Measurements from ENCODE around the gene PSMF1.

PSMF1 gene

GRCh38 chr20:1178623-1179022, 60.2 kb downstream of the PSMF1 start:
- Histone ChIP-seq H3K4me2 (ENCODE audit: low read length) (no peak overlapping the region), H4K20me1 (ENCODE audit: insufficient read depth, low read length) (no peaks in the 10 kb centered on the region), H3F3A (ENCODE audit: insufficient read depth, low read length) (no peaks in the 10 kb centered on the region), H3K4me3 (ENCODE audit: low read depth, low read length, poor library complexity, severe bottlenecking) (no peak overlapping the region), H3K9ac (ENCODE audit: low read length) (no peak overlapping the region), H3K79me2 (ENCODE audit: insufficient read depth, low read length) (no peaks in the 10 kb centered on the region), H3K9me3 (ENCODE audit: low read length) (no peaks in the 10 kb centered on the region), H3K27ac (ENCODE audit: low read depth, low read length, poor library complexity, severe bottlenecking) (no peak overlapping the region), H3K4me1 (ENCODE audit: insufficient read depth, low read length, severe bottlenecking) (no peaks in the 10 kb centered on the region), H3K36me3 (ENCODE audit: insufficient read depth, low read length) (no peaks in the 10 kb centered on the region), H3K27me3 (ENCODE audit: insufficient read depth, low read length) (no peaks in the 10 kb centered on the region), H2AFZ (ENCODE audit: low read length) (no peak overlapping the region), H3K9me2 (ENCODE audit: low read depth, low read length) (no peaks in the 10 kb centered on the region)
- TF ChIP-seq EZH2 (IDR thresholded peaks at IDR 0.05; ENCODE audit: borderline replicate concordance, low read length) (no peak), CTCF (IDR thresholded peaks at IDR 0.05; ENCODE audit: low read length) (no peak)

- Histone ChIP-seq H3K9me3 (ENCODE audit: low read length) (no peaks in the 10 kb centered on the region), H3K36me3 (ENCODE audit: insufficient read depth, low read length) (no peaks in the 10 kb centered on the region), H4K20me1 (ENCODE audit: insufficient read depth, low read length) (no peaks in the 10 kb centered on the region), H3K9me2 (ENCODE audit: low read depth, low read length) (no peaks in the 10 kb centered on the region), H3K4me1 (ENCODE audit: insufficient read depth, low read length, severe bottlenecking) (no peaks in the 10 kb centered on the region), H2AFZ (ENCODE audit: low read length) (no peak overlapping the region), H3K27ac (ENCODE audit: low read depth, low read length, poor library complexity, severe bottlenecking) (no peak overlapping the region), H3K79me2 (ENCODE audit: insufficient read depth, low read length) (no peaks in the 10 kb centered on the region), H3K4me3 (ENCODE audit: low read depth, low read length, poor library complexity, severe bottlenecking) (no peak overlapping the region), H3F3A (ENCODE audit: insufficient read depth, low read length) (no peaks in the 10 kb centered on the region), H3K4me2 (ENCODE audit: low read length) (no peak overlapping the region), H3K27me3 (ENCODE audit: insufficient read depth, low read length) (no peaks in the 10 kb centered on the region), H3K9ac (ENCODE audit: low read length) (no peak overlapping the region)
- no peak for TF ChIP-seq CTCF (IDR thresholded peaks at IDR 0.05; ENCODE audit: low read length)
- TF ChIP-seq EZH2 (IDR thresholded peaks at IDR 0.05; ENCODE audit: borderline replicate concordance, low read length): no peak
Measured at GRCh38 chr20:1180949-1181348, 62.5 kb downstream of the PSMF1 start.

- no peak overlapping the region for H3K27ac ChIP-seq (ENCODE audit: low read depth, low read length, poor library complexity, severe bottlenecking)
- H3K27me3 ChIP-seq (ENCODE audit: insufficient read depth, low read length): no peaks in the 10 kb centered on the region
- no peak overlapping the region for H2AFZ ChIP-seq (ENCODE audit: low read length)
- no peak overlapping the region for H3K9ac ChIP-seq (ENCODE audit: low read length)
- no peaks in the 10 kb centered on the region for H3K4me1 ChIP-seq (ENCODE audit: insufficient read depth, low read length, severe bottlenecking)
- H3K79me2 ChIP-seq (ENCODE audit: insufficient read depth, low read length): no peaks in the 10 kb centered on the region
- H3K9me2 ChIP-seq (ENCODE audit: low read depth, low read length): no peaks in the 10 kb centered on the region
- TF ChIP-seq CTCF (IDR thresholded peaks at IDR 0.05; ENCODE audit: low read length): no peak
- H3K4me2 ChIP-seq (ENCODE audit: low read length): no peak overlapping the region
- no peaks in the 10 kb centered on the region for H3F3A ChIP-seq (ENCODE audit: insufficient read depth, low read length)
- no peaks in the 10 kb centered on the region for H3K9me3 ChIP-seq (ENCODE audit: low read length)
- H3K36me3 ChIP-seq (ENCODE audit: insufficient read depth, low read length): no peaks in the 10 kb centered on the region
- H4K20me1 ChIP-seq (ENCODE audit: insufficient read depth, low read length): no peaks in the 10 kb centered on the region
- H3K4me3 ChIP-seq (ENCODE audit: low read depth, low read length, poor library complexity, severe bottlenecking): no peak overlapping the region
Measured at GRCh38 chr20:1182106-1182505, 63.7 kb downstream of the PSMF1 start.

Measured in OCI-LY1 (cell line).